GM19239 (cell line): ENCODE measurements around the gene ANK2.

ENCODE experiments used
- DNase-seq: peaks from one replicate; pipeline ENCODE4 v3.0.0; 2011; ENCODE audit warnings: low spot score; ENCODE audit not compliant: insufficient read length
- FAIRE-seq: peaks from 2 replicates; lab custom pipeline; 2011; peaks lifted over from hg19 to GRCh38; lab: Jason Lieb, UNC

ANK2 gene

DNA sequence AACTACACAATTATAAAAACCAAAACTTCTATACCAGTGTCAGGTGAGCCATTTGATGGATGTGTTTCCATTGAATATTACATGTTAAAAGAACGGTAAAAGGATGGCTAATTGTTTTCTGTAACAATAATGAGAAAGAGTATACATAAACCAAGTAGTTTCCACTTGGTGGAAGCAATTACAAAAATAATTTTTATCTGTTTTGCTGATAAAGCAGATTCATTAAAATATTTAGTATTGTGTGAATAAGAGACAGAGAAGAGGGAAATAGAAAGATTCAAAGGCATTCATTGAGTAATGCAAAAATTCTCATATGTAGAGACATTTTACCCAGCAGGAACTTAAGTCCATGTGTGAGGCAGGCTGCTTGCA is 95.7 kb downstream of the ANK2 start:
- DNase-seq (no peak), FAIRE-seq (no peak)

DNA sequence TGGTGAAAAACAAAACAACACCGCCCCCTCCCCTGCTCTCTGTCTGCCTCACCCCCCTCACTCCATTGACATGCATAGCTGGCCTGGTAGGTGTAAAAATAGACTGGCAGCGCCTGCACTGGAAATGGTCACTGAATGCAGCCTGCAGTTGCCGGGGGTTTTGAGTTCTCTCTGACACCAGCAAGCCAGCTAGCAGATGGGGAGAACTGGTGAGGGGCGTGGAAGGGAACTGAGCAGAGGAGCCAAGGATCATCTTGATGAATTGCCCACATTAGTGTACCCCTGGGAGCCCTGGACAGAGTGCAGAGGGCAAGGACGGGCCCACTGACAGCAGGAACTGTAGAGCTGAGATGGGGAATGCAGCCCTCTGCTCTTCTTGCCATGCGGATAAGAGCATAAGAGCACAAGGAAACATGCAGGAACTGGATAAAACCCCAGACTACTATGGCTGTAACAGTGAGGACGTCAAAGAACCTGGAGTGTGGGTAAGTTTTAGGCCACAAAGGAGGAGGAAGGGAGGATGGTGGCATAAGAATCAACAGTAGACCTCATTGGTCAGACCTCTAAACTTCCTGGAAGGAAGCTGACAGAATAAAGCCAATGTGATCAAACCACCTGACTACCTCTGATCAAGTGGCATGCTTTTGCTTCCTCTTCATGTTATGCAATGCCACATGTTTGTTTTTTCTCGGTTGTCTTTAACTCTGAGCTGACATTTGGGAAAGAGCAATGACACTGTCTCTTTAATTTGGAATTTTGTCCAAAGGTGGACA is 96.3 kb downstream of the ANK2 start:
- FAIRE-seq (no peak), DNase-seq (no peak)

DNA sequence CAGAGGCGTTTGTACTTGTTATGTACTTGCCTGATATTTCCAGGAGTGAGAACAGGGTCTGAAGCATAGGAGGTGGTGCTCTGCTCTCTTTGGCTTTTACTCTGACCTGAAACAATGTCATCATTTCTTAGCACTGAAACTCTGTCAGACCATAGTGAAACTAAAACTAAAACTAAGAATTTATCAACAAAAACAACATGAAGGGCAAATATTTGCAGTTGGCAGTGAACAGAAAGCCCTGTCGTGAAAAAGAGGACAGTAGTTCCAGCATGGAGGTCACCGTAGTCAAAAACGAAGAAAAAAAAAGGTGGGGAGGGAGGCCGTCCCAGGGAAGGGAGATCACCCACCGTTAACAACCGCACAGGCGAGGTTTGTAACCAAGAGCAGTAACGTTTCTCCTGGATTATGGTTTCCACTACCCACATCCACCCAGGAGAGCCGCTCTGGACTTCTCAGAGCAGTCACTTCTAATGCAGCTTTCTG is 97.5 kb downstream of the ANK2 start:
- FAIRE-seq (peak; percentile 56), DNase-seq (no peak)

DNA sequence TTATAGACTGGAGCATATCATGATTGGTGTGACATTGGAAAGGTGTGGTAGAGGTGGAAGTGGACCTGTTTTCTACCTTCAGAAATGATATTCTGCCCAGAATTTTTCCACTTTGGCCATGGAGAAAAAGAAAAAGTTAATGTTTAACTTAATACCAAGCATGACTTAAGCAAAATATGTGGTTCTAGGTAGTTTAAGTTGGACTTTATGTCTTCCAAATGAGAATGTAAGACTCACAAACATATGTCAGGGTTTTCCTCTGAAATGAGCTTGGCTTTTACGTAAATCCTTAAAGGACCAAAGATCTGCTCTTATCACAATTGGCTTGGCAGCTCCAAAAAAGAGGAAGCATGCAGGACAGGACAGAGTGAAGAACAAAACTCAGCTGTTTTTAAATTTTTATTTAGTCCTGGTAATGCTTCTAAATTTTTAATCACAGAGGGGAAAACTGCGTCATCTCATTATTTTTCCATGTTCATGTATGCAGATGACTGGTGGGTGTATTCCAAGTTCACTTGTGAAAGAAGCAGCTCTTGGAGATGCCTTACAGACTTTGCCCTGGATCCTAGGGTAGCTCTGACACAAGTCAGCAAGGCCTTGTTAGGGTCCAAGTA is 98.2 kb downstream of the ANK2 start:
- peak; percentile 26 for FAIRE-seq
- no peak for DNase-seq

DNA sequence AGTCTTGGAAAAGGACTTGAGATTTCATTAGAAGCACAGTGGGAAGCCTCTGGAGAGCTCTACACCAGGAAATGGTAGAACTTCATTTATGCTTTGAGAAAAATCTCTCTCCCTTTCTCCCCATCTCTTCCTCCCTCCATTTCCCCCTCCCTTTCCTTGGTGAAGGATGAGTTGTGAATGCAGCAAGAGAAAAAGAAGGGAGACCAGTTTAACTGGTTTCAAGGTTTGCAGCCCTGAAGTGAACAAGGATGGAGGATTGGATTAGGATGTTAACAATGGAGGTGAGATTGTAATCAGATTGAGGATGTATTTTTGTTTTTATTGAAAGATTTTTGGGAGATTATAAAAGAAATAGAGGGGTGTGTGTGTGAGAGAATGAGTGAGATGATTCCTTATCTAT is 99.5 kb downstream of the ANK2 start:
- FAIRE-seq = no peak

GRCh38 chr4:113153529-113154101 is 104.2 kb downstream of the ANK2 start:
- DNase-seq (no peak), FAIRE-seq (no peak)

More for the DNA sequence above, 99.5 kb downstream of the ANK2 start:
- DNase-seq = no peak

- DNase-seq = no peak
- FAIRE-seq = no peak
Measured at GRCh38 chr4:113154281-113154680, 104.8 kb downstream of the ANK2 start.

GRCh38 chr4:113157086-113157857 is 107.8 kb downstream of the ANK2 start:
- no peak for FAIRE-seq
- DNase-seq = no peak

DNA sequence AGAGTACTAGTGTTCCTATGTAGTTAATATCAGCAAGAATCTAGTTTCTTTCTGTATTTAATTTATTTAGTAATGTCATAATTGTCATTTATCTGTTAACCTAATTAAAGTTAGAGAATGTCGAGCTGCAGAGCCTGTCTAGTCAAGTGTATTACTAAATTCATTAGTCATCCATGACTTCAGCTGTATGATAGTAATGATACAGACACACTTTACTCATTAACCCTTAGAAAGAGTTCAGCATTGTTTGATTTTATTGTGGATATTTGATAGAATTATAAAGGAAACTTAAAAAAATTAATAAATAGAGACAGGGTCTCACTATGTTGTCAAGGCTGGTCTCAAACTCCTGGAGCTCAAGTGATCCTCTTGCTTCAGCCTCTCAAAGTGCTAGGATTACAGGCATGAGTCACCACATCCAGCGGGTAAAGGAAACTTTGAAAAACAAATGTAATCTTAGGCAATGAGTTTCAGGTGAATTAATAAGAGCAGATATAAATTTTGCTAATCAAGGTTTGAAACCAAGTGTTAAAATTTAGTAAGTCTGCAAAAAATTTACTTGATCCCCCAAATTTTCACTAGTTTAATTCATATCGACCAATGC is 110.6 kb downstream of the ANK2 start:
- DNase-seq = no peak
- FAIRE-seq = no peak

GRCh38 chr4:113160548-113160947 is 111.1 kb downstream of the ANK2 start:
- no peak for FAIRE-seq
- DNase-seq = no peak

GRCh38 chr4:113162089-113162488 is 112.6 kb downstream of the ANK2 start:
- DNase-seq (no peak), FAIRE-seq (no peak)

DNA sequence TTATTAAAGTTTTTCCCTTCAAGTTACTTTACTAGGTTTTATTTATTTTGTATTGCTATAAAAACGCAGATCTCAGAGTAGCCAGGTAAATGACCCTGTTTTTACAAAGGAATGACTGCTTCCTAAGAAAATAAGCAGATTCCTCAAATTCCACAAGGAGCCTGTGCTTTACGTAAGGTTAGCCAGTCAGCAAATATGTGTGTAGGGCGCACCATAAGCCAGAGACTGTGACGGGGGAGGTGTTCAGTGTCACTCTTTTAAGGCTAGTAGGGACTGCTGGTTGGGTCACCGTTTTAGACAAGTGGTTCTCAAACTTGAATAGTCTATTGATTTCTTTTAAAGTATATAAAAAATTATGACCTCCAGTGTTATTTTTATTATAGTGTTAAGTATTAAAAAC is 119.9 kb downstream of the ANK2 start:
- FAIRE-seq (no peak), DNase-seq (no peak)

DNA sequence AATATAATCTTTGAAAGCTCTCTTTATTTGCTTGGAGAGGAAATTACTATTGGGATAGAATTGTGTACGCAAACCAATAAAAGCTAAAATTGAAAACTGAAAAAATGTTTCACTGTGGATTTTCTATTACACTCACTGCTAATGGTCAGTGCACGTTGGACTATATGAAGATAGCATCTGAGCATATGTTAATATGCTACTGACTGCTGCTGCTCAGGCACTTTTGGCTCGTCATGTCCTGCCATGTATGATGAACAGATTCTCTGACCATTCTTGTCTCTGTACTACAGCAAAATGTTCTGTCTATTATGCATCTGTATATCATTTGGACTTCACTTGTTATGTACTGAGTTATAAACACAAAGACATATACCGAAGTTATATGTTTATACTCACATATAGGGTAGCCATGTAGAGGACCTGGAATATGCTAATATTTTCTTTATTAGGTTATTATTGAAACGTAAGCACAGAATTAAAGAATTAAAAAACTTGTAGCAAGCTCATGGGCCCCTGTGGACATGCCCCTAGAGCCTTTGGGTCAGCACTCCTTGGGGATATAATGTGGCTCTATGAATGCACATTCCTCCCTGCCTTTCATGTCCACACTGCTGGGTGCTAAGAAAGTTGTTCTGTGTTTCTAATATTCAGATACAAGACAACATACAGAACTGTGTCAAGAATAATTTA is 120.8 kb downstream of the ANK2 start:
- FAIRE-seq = no peak
- DNase-seq = no peak

GRCh38 chr4:113170805-113171468 is 121.5 kb downstream of the ANK2 start:
- DNase-seq (no peak), FAIRE-seq (no peak)

- DNase-seq = no peak
- FAIRE-seq = no peak
Measured at GRCh38 chr4:113173126-113173792, 123.8 kb downstream of the ANK2 start.

- DNase-seq (no peak), FAIRE-seq (no peak)
Measured at GRCh38 chr4:113173793-113174264, 124.4 kb downstream of the ANK2 start.

DNA sequence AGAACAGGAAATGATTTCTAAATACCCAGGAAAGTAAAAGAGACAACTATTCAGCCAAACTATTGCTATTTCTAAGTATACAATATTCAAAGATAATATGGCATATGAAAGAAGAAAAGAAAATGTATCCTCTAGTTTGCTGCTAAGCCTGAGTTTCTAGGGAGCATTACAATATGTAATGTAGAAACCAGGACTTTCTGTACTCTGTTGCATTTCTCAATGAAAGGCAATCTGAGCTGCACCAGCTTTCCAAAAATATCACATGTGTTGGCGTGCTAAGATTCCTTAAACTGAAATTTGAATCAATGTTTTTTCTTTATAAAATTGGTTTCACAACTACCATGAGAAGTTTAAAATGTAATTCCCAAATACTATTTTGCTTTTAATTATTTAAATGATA is 129.6 kb downstream of the ANK2 start:
- FAIRE-seq = no peak
- DNase-seq = no peak

DNA sequence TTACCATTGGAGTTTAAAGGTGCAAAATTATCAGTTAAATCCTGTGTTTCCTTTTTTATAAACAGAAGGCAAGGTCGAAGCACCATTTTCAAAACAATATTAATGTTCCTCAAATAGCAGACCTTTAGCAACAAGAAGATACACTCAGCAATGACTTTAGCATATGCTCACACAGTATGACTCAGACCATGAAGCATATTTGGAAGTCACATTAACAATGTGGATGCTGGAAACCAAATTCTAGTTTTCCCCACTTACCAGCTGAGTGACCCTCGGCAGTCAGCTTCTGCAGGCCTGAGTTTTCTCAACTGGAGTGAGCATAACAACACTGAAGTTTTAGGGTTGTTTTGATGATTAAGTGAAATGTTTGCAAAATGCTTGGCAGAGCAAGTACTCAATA is 130.5 kb downstream of the ANK2 start:
- no peak for FAIRE-seq
- DNase-seq = no peak
